GM12878 (cell line): ENCODE data around the gene CCDC160. TPM values are rescaled to one million over a fixed set of nuclear protein-coding genes. Genes with fewer than 3 reads are reported as not detected.

Experiments used
- ATAC-seq: fragments of 200-7000 bp; cut with Tn5 transposase; 3 replicates; pipeline ENCODE4 v1.9.1; 2020; ENCODE audit warnings: mild to moderate bottlenecking, moderate library complexity
- BruUV-seq: library from RNA; stranded (reverse); fragments of 400-500 nt; replicated peaks from 2 replicates; lab custom pipeline; 2021; lab: Mats Ljungman, UMichigan
- CTCF ChIA-PET: fragments of 300-600 bp; sonication (Branson Sonifier 250); formaldehyde crosslinking; extraction: SDS; loops from one replicate; lab custom pipeline; 2021; ENCODE audit warnings: inconsistent platforms; lab: Yijun Ruan, JAX
- POLR2A ChIA-PET: fragments of 350-600 bp; formaldehyde crosslinking; extraction: SDS; loops from one replicate; lab custom pipeline; 2021; ENCODE audit warnings: inconsistent platforms; lab: Charles Lee
- RAD21 ChIA-PET: fragments of 300-600 bp; sonication (Branson Sonifier 250); formaldehyde crosslinking; loops from one replicate; lab custom pipeline; 2023; ENCODE audit warnings: antibody characterized with exemption; ENCODE audit not compliant: unreplicated experiment; lab: Charles Lee
- SMC1A ChIA-PET: fragments of 300-600 bp; sonication (Branson Sonifier 250); formaldehyde crosslinking; loops from one replicate; lab custom pipeline; 2023; ENCODE audit not compliant: unreplicated experiment, uncharacterized antibody; lab: Charles Lee
- DNase-seq: peaks from one replicate; pipeline ENCODE4 v3.0.0-alpha.2; 2011; ENCODE audit warnings: low read depth, low spot score
- FAIRE-seq: peaks from 3 replicates; lab custom pipeline; 2011; peaks lifted over from hg19 to GRCh38; lab: Jason Lieb, UNC
- H2AFZ ChIP-seq: 2 replicates; pipeline ENCODE4 v1.6.0; 2011; ENCODE audit warnings: low read depth, low read length, control low read depth; ENCODE audit not compliant: control insufficient read depth
- H3K27ac ChIP-seq: 2 replicates; pipeline ENCODE4 v1.5.1; 2011; ENCODE audit warnings: control low read depth; ENCODE audit not compliant: control insufficient read depth, insufficient read depth
- H3K27me3 ChIP-seq, 2 experiments: replicated peaks in 1 of 2; 2 replicates each; pipeline versions ENCODE4 v1.6.0 to v1.6.1; 2011; ENCODE audit warnings: low read length in 1 of 2; ENCODE audit not compliant: control insufficient read depth in 2 of 2, insufficient read depth in 2 of 2
- H3K36me3 ChIP-seq, 2 experiments: 2 replicates each; pipeline ENCODE4 v1.5.1; 2011; ENCODE audit warnings: low read length in 1 of 2; ENCODE audit not compliant: control insufficient read depth in 2 of 2, insufficient read depth in 2 of 2
- H3K4me1 ChIP-seq: 2 replicates; pipeline ENCODE4 v1.6.1; 2011; ENCODE audit warnings: mild to moderate bottlenecking, low read length, moderate library complexity, mixed read lengths; ENCODE audit not compliant: control insufficient read depth, insufficient read depth
- H3K4me2 ChIP-seq: 2 replicates; pipeline ENCODE4 v1.6.0; 2011; ENCODE audit warnings: control low read depth; ENCODE audit not compliant: control insufficient read depth, insufficient read depth
- H3K4me3 ChIP-seq: fragments of 200-600 bp; sonication (generic); 2 replicates; pipeline ENCODE4 v1.5.1; 2016
- H3K79me2 ChIP-seq: 2 replicates; pipeline ENCODE4 v1.6.0; 2011; ENCODE audit warnings: low read length; ENCODE audit not compliant: control insufficient read depth, insufficient read depth
- H3K9ac ChIP-seq: 2 replicates; pipeline ENCODE4 v1.8.0; 2011; ENCODE audit warnings: low read length, control low read depth, mixed read lengths; ENCODE audit not compliant: control insufficient read depth, insufficient read depth
- H3K9me3 ChIP-seq: replicated peaks from 3 replicates; pipeline ENCODE4 v1.5.1; 2011; ENCODE audit warnings: mild to moderate bottlenecking, low read length; ENCODE audit not compliant: control insufficient read depth, insufficient read depth
- H4K20me1 ChIP-seq: 2 replicates; pipeline ENCODE4 v1.6.0; 2011; ENCODE audit not compliant: control insufficient read depth, insufficient read depth
- BCL11A ChIP-seq: IDR thresholded peaks from 2 replicates; pipeline ENCODE4 v1.6.1; 2011; ENCODE audit warnings: low read depth, low read length
- BRCA1 ChIP-seq: IDR thresholded peaks from 2 replicates; pipeline ENCODE4 v1.6.1; 2011; ENCODE audit warnings: low read depth, low read length, improper control_type of control experiment
- CHD4 ChIP-seq: fragments of 200-600 bp; sonication (generic); IDR thresholded peaks from 2 replicates; pipeline ENCODE4 v1.6.1; 2016; ENCODE audit warnings: mild to moderate bottlenecking
- EED ChIP-seq: sonication (generic); IDR thresholded peaks from 2 replicates; pipeline ENCODE4 v1.6.1; 2016; ENCODE audit warnings: antibody characterized with exemption, low read depth
- IKZF2 ChIP-seq, 2 experiments: fragments of 450-650 bp; IDR thresholded peaks; 2 replicates each; pipeline ENCODE4 v1.6.1; 2017; ENCODE audit warnings: mild to moderate bottlenecking in 2 of 2, moderate library complexity in 2 of 2
- IRF4 ChIP-seq: IDR thresholded peaks from 2 replicates; pipeline ENCODE4 v1.6.1; 2011; ENCODE audit warnings: low read depth, low read length
- MTA3 ChIP-seq: IDR thresholded peaks from 2 replicates; pipeline ENCODE4 v1.6.1; 2012; ENCODE audit warnings: low read length, inconsistent platforms, borderline replicate concordance
- MXI1 ChIP-seq: fragments of 150-350 bp; IDR thresholded peaks from 2 replicates; pipeline ENCODE4 v1.6.1; 2011; ENCODE audit warnings: low read depth, mild to moderate bottlenecking, inconsistent platforms, low read length, improper control_type of control experiment
- NBN ChIP-seq: fragments of 450-650 bp; IDR thresholded peaks from 2 replicates; pipeline ENCODE4 v1.6.1; 2016
- PAX8 ChIP-seq: fragments of 450-650 bp; IDR thresholded peaks from 2 replicates; pipeline ENCODE4 v1.6.1; 2017; ENCODE audit warnings: mild to moderate bottlenecking, moderate library complexity
- RBBP5 ChIP-seq: fragments of 200-600 bp; sonication (generic); conservative IDR thresholded peaks from 2 replicates; pipeline ENCODE4 v1.6.1; 2016
- RFX5 ChIP-seq: IDR thresholded peaks from 2 replicates; pipeline ENCODE4 v1.6.1; 2011; ENCODE audit warnings: low read depth, low read length, improper control_type of control experiment
- ZNF207 ChIP-seq: fragments of 450-650 bp; IDR thresholded peaks from 2 replicates; pipeline ENCODE4 v1.6.1; 2014; ENCODE audit warnings: antibody characterized with exemption, mild to moderate bottlenecking, borderline replicate concordance
- ZNF384 ChIP-seq: IDR thresholded peaks from 2 replicates; pipeline ENCODE4 v1.6.1; 2012; ENCODE audit warnings: low read depth, mild to moderate bottlenecking, low read length, improper control_type of control experiment, borderline replicate concordance
- WGBS: methylation state at CpG from one replicate; pipeline ENCODE4 v1.1.6; 2016; ENCODE audit warnings: low lambda C conversion rate; ENCODE audit not compliant: insufficient replicate concordance, insufficient coverage; ENCODE audit errors: missing lambda C conversion rate; 5-methylcytosine and 5-hydroxymethylcytosine counted together
- in situ Hi-C: fragments of 300-500 bp; cut with MboI; formaldehyde crosslinking; loops from 9 replicates; pipeline ENCODE4 v1.14.3; 2018; ENCODE audit warnings: mixed read lengths
- intact Hi-C: fragments of 100-400 bp; cut with micrococcal nuclease; formaldehyde crosslinking; loops from one replicate; pipeline ENCODE4 v1.14.2; 2022; ENCODE audit not compliant: unreplicated experiment
- polyA plus RNA-seq, 11 experiments: library from polyadenylated mRNA; depleted of rRNA in 4 of 11; unstranded in 6 of 11; stranded (reverse) in 5 of 11; fragments of >200 nt; fragmentation: Nextera tagmentation in 4 of 11; fragmentation: Illumina TruSeq in 1 of 11; extraction: Ambion mirVana in 4 of 11; extraction: Trizol in 1 of 11; gene quantifications; 1 replicate in 1 of 11; 2 replicates in 10 of 11; pipeline versions ENCODE4 v1.2.1 to v1.2.3, GENCODE V29; 2011 to 2016; ENCODE audit warnings: inconsistent platforms in 2 of 11, missing spikeins in 2 of 11, low read depth in 1 of 11
- total RNA-seq, 4 experiments: library from RNA; depleted of rRNA in 3 of 4; stranded (reverse); fragments of >200 nt in 3 of 4; fragmentation: Illumina TruSeq in 1 of 4; extraction: Trizol in 1 of 4; gene quantifications; 2 replicates each; pipeline versions ENCODE4 v1.2.1 to v1.2.3, GENCODE V29; 2013 to 2021
- TF ChIP-seq, protein P1 (sequence below): fragments of 450-650 bp; IDR thresholded peaks from 2 replicates; pipeline ENCODE4 v1.6.1; 2014; ENCODE audit warnings: mild to moderate bottlenecking
- TF ChIP-seq, protein P2 (sequence below): IDR thresholded peaks from 2 replicates; pipeline ENCODE4 v1.6.1; 2012; ENCODE audit warnings: improper control_type of control experiment, low read depth, low read length; ENCODE audit not compliant: insufficient replicate concordance
- TF ChIP-seq, protein P3 (sequence below): IDR thresholded peaks from 2 replicates; pipeline ENCODE4 v1.6.1; 2011; ENCODE audit warnings: low read depth, low read length, improper control_type of control experiment, borderline replicate concordance
- TF ChIP-seq, protein P4 (sequence below): fragments of 450-650 bp; IDR thresholded peaks from 2 replicates; pipeline ENCODE4 v1.6.1; 2017; ENCODE audit warnings: borderline replicate concordance

CCDC160 gene
- total and polyA plus RNA-seq, 10 of the 15 experiments (the other 5 are each of a cell fraction or from before 2014, with no cell fraction given), result not detected

DNA sequence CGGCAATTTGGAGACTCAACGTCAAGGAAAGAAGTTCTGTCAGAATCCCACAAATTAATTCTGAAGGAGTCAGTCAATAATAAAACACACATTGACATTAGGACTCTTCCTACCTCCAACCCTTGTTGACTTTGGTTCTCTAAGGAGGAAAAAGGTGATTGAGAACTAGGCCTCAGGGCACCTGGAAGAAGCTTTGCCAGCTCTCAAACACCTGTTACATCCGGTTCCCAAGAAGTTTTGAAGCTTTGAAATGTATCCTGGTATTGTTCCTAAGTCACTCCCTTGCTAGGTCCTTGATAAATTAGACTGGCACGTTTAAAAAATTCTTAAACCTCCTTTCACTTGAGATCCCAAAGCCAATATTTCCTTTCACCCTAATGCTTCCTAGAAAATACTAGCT lies 1.7 kb upstream of the CCDC160 start:
- intact Hi-C loops (no loop called here), in situ Hi-C loops (no loop called here)
- 13% methylated on average over 4 of the region's 4 CpGs for WGBS
- POLR2A ChIA-PET, result interaction anchor here (0.5 kb wide), 1 partner anchor 13 kb away, joined by 3 read pairs; no protein-coding TSS in a partner anchor
- CTCF ChIA-PET, result interaction anchor here (0.6 to 0.7 kb wide), 2 partner anchors 124 to 161 kb away, joined by 4 to 5 read pairs; no protein-coding TSS in a partner anchor
- Histone ChIP-seq H3K79me2 (no peaks in the 10 kb centered on the region), H3K4me1 (no peaks in the 10 kb centered on the region), H3K4me2 (no peak overlapping the region), H2AFZ (no peak overlapping the region), H4K20me1 (no peaks in the 10 kb centered on the region), H3K36me3 (no peaks in the 10 kb centered on the region), H3K9ac (no peak overlapping the region), H3K27me3 (no peaks in the 10 kb centered on the region), H3K4me3 (no peak overlapping the region)
- SMC1A ChIA-PET, result no interaction called here
- DNase-seq, result no peak
- BruUV-seq, result no TSS peak
- FAIRE-seq, result no peak
- RAD21 ChIA-PET, result no interaction called here
- no peak for TF ChIP-seq RFX5
- TF ChIP-seq RBBP5, result no peak
- TF ChIP-seq MTA3, result no peak
- TF ChIP-seq, protein P1, sequence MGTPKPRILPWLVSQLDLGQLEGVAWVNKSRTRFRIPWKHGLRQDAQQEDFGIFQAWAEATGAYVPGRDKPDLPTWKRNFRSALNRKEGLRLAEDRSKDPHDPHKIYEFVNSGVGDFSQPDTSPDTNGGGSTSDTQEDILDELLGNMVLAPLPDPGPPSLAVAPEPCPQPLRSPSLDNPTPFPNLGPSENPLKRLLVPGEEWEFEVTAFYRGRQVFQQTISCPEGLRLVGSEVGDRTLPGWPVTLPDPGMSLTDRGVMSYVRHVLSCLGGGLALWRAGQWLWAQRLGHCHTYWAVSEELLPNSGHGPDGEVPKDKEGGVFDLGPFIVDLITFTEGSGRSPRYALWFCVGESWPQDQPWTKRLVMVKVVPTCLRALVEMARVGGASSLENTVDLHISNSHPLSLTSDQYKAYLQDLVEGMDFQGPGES, result no peak
- no peak for TF ChIP-seq BCL11A
- TF ChIP-seq ZNF384, result no peak
- no peak for TF ChIP-seq EED
- TF ChIP-seq CHD4, result no peak
- TF ChIP-seq, protein P2, sequence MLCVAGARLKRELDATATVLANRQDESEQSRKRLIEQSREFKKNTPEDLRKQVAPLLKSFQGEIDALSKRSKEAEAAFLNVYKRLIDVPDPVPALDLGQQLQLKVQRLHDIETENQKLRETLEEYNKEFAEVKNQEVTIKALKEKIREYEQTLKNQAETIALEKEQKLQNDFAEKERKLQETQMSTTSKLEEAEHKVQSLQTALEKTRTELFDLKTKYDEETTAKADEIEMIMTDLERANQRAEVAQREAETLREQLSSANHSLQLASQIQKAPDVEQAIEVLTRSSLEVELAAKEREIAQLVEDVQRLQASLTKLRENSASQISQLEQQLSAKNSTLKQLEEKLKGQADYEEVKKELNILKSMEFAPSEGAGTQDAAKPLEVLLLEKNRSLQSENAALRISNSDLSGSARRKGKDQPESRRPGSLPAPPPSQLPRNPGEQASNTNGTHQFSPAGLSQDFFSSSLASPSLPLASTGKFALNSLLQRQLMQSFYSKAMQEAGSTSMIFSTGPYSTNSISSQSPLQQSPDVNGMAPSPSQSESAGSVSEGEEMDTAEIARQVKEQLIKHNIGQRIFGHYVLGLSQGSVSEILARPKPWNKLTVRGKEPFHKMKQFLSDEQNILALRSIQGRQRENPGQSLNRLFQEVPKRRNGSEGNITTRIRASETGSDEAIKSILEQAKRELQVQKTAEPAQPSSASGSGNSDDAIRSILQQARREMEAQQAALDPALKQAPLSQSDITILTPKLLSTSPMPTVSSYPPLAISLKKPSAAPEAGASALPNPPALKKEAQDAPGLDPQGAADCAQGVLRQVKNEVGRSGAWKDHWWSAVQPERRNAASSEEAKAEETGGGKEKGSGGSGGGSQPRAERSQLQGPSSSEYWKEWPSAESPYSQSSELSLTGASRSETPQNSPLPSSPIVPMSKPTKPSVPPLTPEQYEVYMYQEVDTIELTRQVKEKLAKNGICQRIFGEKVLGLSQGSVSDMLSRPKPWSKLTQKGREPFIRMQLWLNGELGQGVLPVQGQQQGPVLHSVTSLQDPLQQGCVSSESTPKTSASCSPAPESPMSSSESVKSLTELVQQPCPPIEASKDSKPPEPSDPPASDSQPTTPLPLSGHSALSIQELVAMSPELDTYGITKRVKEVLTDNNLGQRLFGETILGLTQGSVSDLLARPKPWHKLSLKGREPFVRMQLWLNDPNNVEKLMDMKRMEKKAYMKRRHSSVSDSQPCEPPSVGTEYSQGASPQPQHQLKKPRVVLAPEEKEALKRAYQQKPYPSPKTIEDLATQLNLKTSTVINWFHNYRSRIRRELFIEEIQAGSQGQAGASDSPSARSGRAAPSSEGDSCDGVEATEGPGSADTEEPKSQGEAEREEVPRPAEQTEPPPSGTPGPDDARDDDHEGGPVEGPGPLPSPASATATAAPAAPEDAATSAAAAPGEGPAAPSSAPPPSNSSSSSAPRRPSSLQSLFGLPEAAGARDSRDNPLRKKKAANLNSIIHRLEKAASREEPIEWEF, result no peak
- no peak for TF ChIP-seq IKZF2 (IDR thresholded peaks at IDR 0.05)
- TF ChIP-seq MXI1, result no peak
- TF ChIP-seq, protein P3, sequence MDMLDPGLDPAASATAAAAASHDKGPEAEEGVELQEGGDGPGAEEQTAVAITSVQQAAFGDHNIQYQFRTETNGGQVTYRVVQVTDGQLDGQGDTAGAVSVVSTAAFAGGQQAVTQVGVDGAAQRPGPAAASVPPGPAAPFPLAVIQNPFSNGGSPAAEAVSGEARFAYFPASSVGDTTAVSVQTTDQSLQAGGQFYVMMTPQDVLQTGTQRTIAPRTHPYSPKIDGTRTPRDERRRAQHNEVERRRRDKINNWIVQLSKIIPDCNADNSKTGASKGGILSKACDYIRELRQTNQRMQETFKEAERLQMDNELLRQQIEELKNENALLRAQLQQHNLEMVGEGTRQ, result no peak
- no peak for TF ChIP-seq BRCA1
- no peak for TF ChIP-seq NBN
- TF ChIP-seq ZNF207, result no peak
- no peak for TF ChIP-seq PAX8
- no peak for TF ChIP-seq IRF4
- TF ChIP-seq, protein P4, sequence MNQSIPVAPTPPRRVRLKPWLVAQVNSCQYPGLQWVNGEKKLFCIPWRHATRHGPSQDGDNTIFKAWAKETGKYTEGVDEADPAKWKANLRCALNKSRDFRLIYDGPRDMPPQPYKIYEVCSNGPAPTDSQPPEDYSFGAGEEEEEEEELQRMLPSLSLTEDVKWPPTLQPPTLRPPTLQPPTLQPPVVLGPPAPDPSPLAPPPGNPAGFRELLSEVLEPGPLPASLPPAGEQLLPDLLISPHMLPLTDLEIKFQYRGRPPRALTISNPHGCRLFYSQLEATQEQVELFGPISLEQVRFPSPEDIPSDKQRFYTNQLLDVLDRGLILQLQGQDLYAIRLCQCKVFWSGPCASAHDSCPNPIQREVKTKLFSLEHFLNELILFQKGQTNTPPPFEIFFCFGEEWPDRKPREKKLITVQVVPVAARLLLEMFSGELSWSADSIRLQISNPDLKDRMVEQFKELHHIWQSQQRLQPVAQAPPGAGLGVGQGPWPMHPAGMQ, result no peak
- TF ChIP-seq, all 136 proteins: peak for 0
- no peak for ATAC-seq
- Histone ChIP-seq H3K27ac (no peak overlapping the region), H3K9me3 (no peaks in the 10 kb centered on the region)
